Measurements from ENCODE around the gene RTKN.

- TF ChIP-seq CTCF (IDR thresholded peaks at IDR 0.05; ENCODE audit: insufficient read depth, low read length, poor library complexity, severe bottlenecking): no peak
- no peak for TF ChIP-seq EZH2phosphoT487 (conservative IDR thresholded peaks at IDR 0.05; ENCODE audit: low read length)
Observed at GRCh38 chr2:74414881-74415761, 26.6 kb downstream of the RTKN start.

All from SU-DHL-6 (cell line).